HCT116 (cell line): ENCODE data around the gene CYB561D1. TPM values are rescaled to one million over a fixed set of nuclear protein-coding genes. Genes with fewer than 3 reads are reported as not detected.

Experiments
- ATAC-seq: fragments of 200-7000 bp; cut with Tn5 transposase; 2 replicates; pipeline ENCODE4 v1.9.1; 2020; ENCODE audit warnings: mild to moderate bottlenecking, moderate library complexity
- BruUV-seq: library from RNA; stranded (reverse); fragments of 400-500 nt; replicated peaks from 2 replicates; lab custom pipeline; 2021; lab: Mats Ljungman, UMichigan
- CTCF ChIA-PET: fragments of 300-600 bp; sonication (Branson Sonifier 250); formaldehyde crosslinking; loops from one replicate; lab custom pipeline; 2021; ENCODE audit warnings: antibody characterized with exemption; lab: Charles Lee
- POLR2A ChIA-PET: fragments of 300-600, 350-600 bp; sonication (Branson Sonifier 250); formaldehyde crosslinking; loops from one replicate; lab custom pipeline; 2021; ENCODE audit warnings: antibody characterized with exemption; lab: Charles Lee
- RAD21 ChIA-PET, 2 experiments: fragments of 300-600 bp; sonication (Branson Sonifier 250); formaldehyde crosslinking; loops; one replicate each; lab custom pipeline; 2023; ENCODE audit warnings: low total read pairs in 2 of 2; ENCODE audit not compliant: uncharacterized antibody in 2 of 2, unreplicated experiment in 2 of 2, low non-redundant PET in 1 of 2; lab: Charles Lee
- DNase-seq: peaks from one replicate; pipeline ENCODE4 v3.0.0-alpha.2; 2010; ENCODE audit warnings: low read depth, low spot score
- H2AFZ ChIP-seq: fragments of 200-600 bp; shearing (Covaris generic), sonication (generic); 2 replicates; pipeline ENCODE4 v1.6.1; 2017; ENCODE audit warnings: low read depth, mixed run types, mixed read lengths, antibody characterized with exemption, low read length; ENCODE audit not compliant: poor library complexity, severe bottlenecking
- H3K27ac ChIP-seq: 2 replicates; pipeline ENCODE4 v1.5.1; 2012; ENCODE audit warnings: low read depth, low read length
- H3K27me3 ChIP-seq: fragments of 200-600 bp; sonication (generic); 2 replicates; pipeline ENCODE4 v1.6.1; 2016; ENCODE audit warnings: mixed run types, low read length, mixed read lengths; ENCODE audit not compliant: insufficient read depth
- H3K36me3 ChIP-seq, 2 experiments: fragments of 200-500 bp in 1 of 2; fragments of 200-600 bp in 1 of 2; sonication (Bioruptor generic) in 1 of 2; sonication (generic) in 1 of 2; 2 replicates each; pipeline versions ENCODE4 v1.5.1 to v1.6.1; 2014 to 2016; ENCODE audit warnings: low read length in 2 of 2, inconsistent platforms in 1 of 2, mixed read lengths in 1 of 2, mixed run types in 1 of 2; ENCODE audit not compliant: insufficient read depth in 2 of 2, control insufficient read depth in 1 of 2
- H3K4me1 ChIP-seq, 2 experiments: fragments of 200-600 bp in 1 of 2; sonication (generic) in 1 of 2; 2 replicates each; pipeline versions ENCODE4 v1.5.1 to v1.6.1; 2012 to 2017; ENCODE audit warnings: low read length in 2 of 2, inconsistent platforms in 1 of 2, mild to moderate bottlenecking in 1 of 2, mixed read lengths in 1 of 2, mixed run types in 1 of 2, moderate library complexity in 1 of 2; ENCODE audit not compliant: insufficient read depth in 2 of 2, control insufficient read depth in 1 of 2
- H3K4me2 ChIP-seq: fragments of 200-600 bp; sonication (generic); 2 replicates; pipeline ENCODE4 v1.6.1; 2017; ENCODE audit warnings: mixed run types, low read length, mixed read lengths
- H3K4me3 ChIP-seq, 2 experiments: fragments of 200-600 bp in 1 of 2; sonication (generic) in 1 of 2; replicated peaks in 1 of 2; 2 replicates each; pipeline ENCODE4 v1.5.1; 2011 to 2016; ENCODE audit warnings: low read length in 2 of 2, control low read depth in 1 of 2, low read depth in 1 of 2, mild to moderate bottlenecking in 1 of 2, mixed read lengths in 1 of 2, mixed run types in 1 of 2
- H3K79me2 ChIP-seq: fragments of 200-600 bp; sonication (generic); 2 replicates; pipeline ENCODE4 v1.6.1; 2017; ENCODE audit warnings: mild to moderate bottlenecking, mixed run types, low read length, moderate library complexity, mixed read lengths; ENCODE audit not compliant: insufficient read depth
- H3K9ac ChIP-seq: fragments of 200-600 bp; sonication (generic); 2 replicates; pipeline ENCODE4 v1.6.1; 2016; ENCODE audit warnings: low read length, mixed read lengths
- H3K9me2 ChIP-seq: fragments of 200-600 bp; sonication (generic), shearing (Covaris generic); 2 replicates; pipeline ENCODE4 v1.6.1; 2017; ENCODE audit warnings: mixed run types, mild to moderate bottlenecking, moderate library complexity; ENCODE audit not compliant: insufficient read depth
- H3K9me3 ChIP-seq, 2 experiments: fragments of 200-500 bp in 1 of 2; fragments of 200-600 bp in 1 of 2; sonication (Bioruptor generic) in 1 of 2; sonication (generic) in 1 of 2; 2 replicates each; pipeline ENCODE4 v1.6.1; 2014 to 2017; ENCODE audit warnings: low read length in 2 of 2, mixed read lengths in 2 of 2, inconsistent platforms in 1 of 2, low read depth in 1 of 2, mild to moderate bottlenecking in 1 of 2, mixed run types in 1 of 2, moderate library complexity in 1 of 2; ENCODE audit not compliant: control insufficient read depth in 1 of 2, insufficient read depth in 1 of 2
- H4K20me1 ChIP-seq: fragments of 200-600 bp; sonication (generic), shearing (Covaris generic); 2 replicates; pipeline ENCODE4 v1.6.1; 2017; ENCODE audit warnings: mixed run types, mild to moderate bottlenecking, moderate library complexity; ENCODE audit not compliant: insufficient read depth
- CBX3 ChIP-seq: IDR thresholded peaks from 2 replicates; pipeline ENCODE4 v1.6.1; 2012; ENCODE audit warnings: low read depth
- EGR1 ChIP-seq: IDR thresholded peaks from 2 replicates; pipeline ENCODE4 v1.6.1; 2012; ENCODE audit warnings: low read depth
- ELF1 ChIP-seq: IDR thresholded peaks from 2 replicates; pipeline ENCODE4 v1.6.1; 2012; ENCODE audit warnings: low read depth, borderline replicate concordance
- FOSL1 ChIP-seq: IDR thresholded peaks from 2 replicates; pipeline ENCODE4 v1.6.1; 2012; ENCODE audit warnings: low read depth
- JUND ChIP-seq: IDR thresholded peaks from 2 replicates; pipeline ENCODE4 v1.6.1; 2012
- POLR2A ChIP-seq: IDR thresholded peaks from 2 replicates; pipeline ENCODE4 v1.7.0; 2011; ENCODE audit warnings: borderline replicate concordance; ENCODE audit not compliant: insufficient read depth, insufficient read length; ENCODE audit errors: extremely low read depth
- POLR2AphosphoS5 ChIP-seq: IDR thresholded peaks from 2 replicates; pipeline ENCODE4 v1.6.1; 2011; ENCODE audit warnings: mild to moderate bottlenecking, low read depth, low read length, moderate library complexity
- RAD21 ChIP-seq: IDR thresholded peaks from 2 replicates; pipeline ENCODE4 v1.6.1; 2012; ENCODE audit warnings: low read depth, mild to moderate bottlenecking
- SP1 ChIP-seq: IDR thresholded peaks from 2 replicates; pipeline ENCODE4 v1.6.1; 2012; ENCODE audit warnings: low read depth
- SRF ChIP-seq: IDR thresholded peaks from 2 replicates; pipeline ENCODE4 v1.6.1; 2012; ENCODE audit warnings: low read depth
- TCF7L2 ChIP-seq: IDR thresholded peaks from 2 replicates; pipeline ENCODE4 v1.7.0; 2011; ENCODE audit warnings: borderline replicate concordance, inconsistent platforms; ENCODE audit not compliant: insufficient read depth, insufficient read length; ENCODE audit errors: extremely low read depth
- YY1 ChIP-seq: IDR thresholded peaks from 2 replicates; pipeline ENCODE4 v1.6.1; 2011; ENCODE audit warnings: low read length, low read depth, moderate library complexity, mild to moderate bottlenecking; ENCODE audit not compliant: insufficient replicate concordance; ENCODE audit errors: extremely low read depth
- ZFX ChIP-seq: fragments of 450-650 bp; IDR thresholded peaks from 2 replicates; pipeline ENCODE4 v1.6.1; 2017
- ZNF274 ChIP-seq: fragments of 200-500 bp; sonication (Bioruptor generic); IDR thresholded peaks from 2 replicates; pipeline ENCODE4 v1.6.1; 2014; ENCODE audit warnings: mild to moderate bottlenecking, low read depth, low read length, inconsistent platforms
- intact Hi-C: fragments of 100-400 bp; cut with micrococcal nuclease; formaldehyde crosslinking; loops from 2 replicates; pipeline ENCODE4 v1.10.0; 2022
- total RNA-seq: library from RNA; stranded (reverse); gene quantifications from one replicate; pipeline ENCODE4 v1.2.1, GENCODE V29; 2021; ENCODE audit not compliant: unreplicated experiment
- TF ChIP-seq, protein P1 (sequence below): IDR thresholded peaks from 2 replicates; pipeline ENCODE4 v1.6.1; 2012
- TF ChIP-seq, protein P2 (sequence below): IDR thresholded peaks from 2 replicates; pipeline ENCODE4 v1.6.1; 2012; ENCODE audit warnings: low read depth
- TF ChIP-seq, protein P3 (sequence below), 3 experiments: fragments of 200-600 bp in 1 of 3; sonication (generic) in 1 of 3; IDR thresholded peaks in 2 of 3; conservative IDR thresholded peaks in 1 of 3; 2 replicates each; pipeline ENCODE4 v1.5.1; 2012 to 2017; ENCODE audit warnings: low read depth in 2 of 3, low read length in 2 of 3, antibody characterized with exemption in 1 of 3, borderline replicate concordance in 1 of 3, control low read depth in 1 of 3, mild to moderate bottlenecking in 1 of 3, mixed read lengths in 1 of 3, mixed run types in 1 of 3, moderate library complexity in 1 of 3; ENCODE audit not compliant: insufficient read depth in 1 of 3
- TF ChIP-seq, protein P4 (sequence below): IDR thresholded peaks from 2 replicates; pipeline ENCODE4 v1.6.1; 2011; ENCODE audit warnings: mild to moderate bottlenecking, low read length, moderate library complexity; ENCODE audit not compliant: insufficient replicate concordance; ENCODE audit errors: extremely low read depth
- TF ChIP-seq, protein P5 (sequence below): IDR thresholded peaks from 2 replicates; pipeline ENCODE4 v1.6.1; 2012

Gene CYB561D1
- total RNA-seq, 1 experiment from 2014 or later = 5.9 TPM

DNA sequence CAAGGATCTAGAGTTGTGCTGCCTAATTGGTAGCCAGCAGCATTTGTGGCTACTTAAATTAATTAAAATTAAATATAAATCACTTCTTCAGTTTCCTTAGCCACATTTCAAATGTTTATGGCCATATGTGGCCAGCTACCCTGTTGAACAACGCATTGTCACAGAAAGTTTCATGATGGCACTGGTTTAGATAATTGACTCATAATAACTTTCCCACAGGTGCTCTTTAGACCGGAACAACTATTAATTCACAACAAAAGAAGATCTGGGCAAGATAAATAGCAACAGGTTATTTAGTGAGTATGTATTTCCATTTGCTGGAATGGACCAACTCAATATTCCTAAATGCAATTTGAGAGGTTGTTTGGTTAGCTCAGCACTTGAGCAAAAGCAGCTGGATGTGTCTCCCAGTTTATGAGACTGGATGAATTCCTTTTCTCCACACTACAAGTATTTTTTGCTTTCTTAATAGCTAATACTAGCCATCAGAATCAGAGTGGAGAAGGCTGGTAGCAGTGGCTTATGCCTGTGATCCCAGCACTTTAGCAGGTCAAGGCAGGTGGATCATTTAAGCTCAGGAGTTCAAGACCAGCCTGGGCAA is 19.3 kb downstream of the CYB561D1 start:
- POLR2A ChIA-PET = interaction anchor here (0.7 kb wide), 1 partner anchor 19 kb away, joined by 4 read pairs; the partner anchor contains the start of gene CYB561D1
- RAD21 ChIA-PET = no interaction called here
- no peak overlapping the region for H3K4me3 ChIP-seq
- peaks cover 7% of the 10 kb centered on the region; the same call in 1 of the 2 replicates for H3K27me3 ChIP-seq
- TF ChIP-seq, protein P1, sequence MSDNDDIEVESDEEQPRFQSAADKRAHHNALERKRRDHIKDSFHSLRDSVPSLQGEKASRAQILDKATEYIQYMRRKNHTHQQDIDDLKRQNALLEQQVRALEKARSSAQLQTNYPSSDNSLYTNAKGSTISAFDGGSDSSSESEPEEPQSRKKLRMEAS = no peak
- TF ChIP-seq ZFX = no peak
- TF ChIP-seq EGR1 = no peak
- TF ChIP-seq FOSL1 = no peak
- no peak for TF ChIP-seq POLR2AphosphoS5
- TF ChIP-seq ELF1 = no peak
- no peak for TF ChIP-seq RAD21
- no peak for TF ChIP-seq SRF
- TF ChIP-seq TCF7L2 = no peak
- TF ChIP-seq, protein P2, sequence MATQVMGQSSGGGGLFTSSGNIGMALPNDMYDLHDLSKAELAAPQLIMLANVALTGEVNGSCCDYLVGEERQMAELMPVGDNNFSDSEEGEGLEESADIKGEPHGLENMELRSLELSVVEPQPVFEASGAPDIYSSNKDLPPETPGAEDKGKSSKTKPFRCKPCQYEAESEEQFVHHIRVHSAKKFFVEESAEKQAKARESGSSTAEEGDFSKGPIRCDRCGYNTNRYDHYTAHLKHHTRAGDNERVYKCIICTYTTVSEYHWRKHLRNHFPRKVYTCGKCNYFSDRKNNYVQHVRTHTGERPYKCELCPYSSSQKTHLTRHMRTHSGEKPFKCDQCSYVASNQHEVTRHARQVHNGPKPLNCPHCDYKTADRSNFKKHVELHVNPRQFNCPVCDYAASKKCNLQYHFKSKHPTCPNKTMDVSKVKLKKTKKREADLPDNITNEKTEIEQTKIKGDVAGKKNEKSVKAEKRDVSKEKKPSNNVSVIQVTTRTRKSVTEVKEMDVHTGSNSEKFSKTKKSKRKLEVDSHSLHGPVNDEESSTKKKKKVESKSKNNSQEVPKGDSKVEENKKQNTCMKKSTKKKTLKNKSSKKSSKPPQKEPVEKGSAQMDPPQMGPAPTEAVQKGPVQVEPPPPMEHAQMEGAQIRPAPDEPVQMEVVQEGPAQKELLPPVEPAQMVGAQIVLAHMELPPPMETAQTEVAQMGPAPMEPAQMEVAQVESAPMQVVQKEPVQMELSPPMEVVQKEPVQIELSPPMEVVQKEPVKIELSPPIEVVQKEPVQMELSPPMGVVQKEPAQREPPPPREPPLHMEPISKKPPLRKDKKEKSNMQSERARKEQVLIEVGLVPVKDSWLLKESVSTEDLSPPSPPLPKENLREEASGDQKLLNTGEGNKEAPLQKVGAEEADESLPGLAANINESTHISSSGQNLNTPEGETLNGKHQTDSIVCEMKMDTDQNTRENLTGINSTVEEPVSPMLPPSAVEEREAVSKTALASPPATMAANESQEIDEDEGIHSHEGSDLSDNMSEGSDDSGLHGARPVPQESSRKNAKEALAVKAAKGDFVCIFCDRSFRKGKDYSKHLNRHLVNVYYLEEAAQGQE = no peak
- TF ChIP-seq SP1 = no peak
- TF ChIP-seq, protein P3, sequence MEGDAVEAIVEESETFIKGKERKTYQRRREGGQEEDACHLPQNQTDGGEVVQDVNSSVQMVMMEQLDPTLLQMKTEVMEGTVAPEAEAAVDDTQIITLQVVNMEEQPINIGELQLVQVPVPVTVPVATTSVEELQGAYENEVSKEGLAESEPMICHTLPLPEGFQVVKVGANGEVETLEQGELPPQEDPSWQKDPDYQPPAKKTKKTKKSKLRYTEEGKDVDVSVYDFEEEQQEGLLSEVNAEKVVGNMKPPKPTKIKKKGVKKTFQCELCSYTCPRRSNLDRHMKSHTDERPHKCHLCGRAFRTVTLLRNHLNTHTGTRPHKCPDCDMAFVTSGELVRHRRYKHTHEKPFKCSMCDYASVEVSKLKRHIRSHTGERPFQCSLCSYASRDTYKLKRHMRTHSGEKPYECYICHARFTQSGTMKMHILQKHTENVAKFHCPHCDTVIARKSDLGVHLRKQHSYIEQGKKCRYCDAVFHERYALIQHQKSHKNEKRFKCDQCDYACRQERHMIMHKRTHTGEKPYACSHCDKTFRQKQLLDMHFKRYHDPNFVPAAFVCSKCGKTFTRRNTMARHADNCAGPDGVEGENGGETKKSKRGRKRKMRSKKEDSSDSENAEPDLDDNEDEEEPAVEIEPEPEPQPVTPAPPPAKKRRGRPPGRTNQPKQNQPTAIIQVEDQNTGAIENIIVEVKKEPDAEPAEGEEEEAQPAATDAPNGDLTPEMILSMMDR (IDR thresholded peaks at IDR 0.05 in 2 of 3, conservative IDR thresholded peaks at IDR 0.05 in 1 of 3; ENCODE audit: borderline replicate concordance in 1 of 3, insufficient read depth in 1 of 3, low read depth in 2 of 3, low read length in 2 of 3) = no peak
- no peak for TF ChIP-seq YY1
- TF ChIP-seq CBX3 = no peak
- TF ChIP-seq, protein P4, sequence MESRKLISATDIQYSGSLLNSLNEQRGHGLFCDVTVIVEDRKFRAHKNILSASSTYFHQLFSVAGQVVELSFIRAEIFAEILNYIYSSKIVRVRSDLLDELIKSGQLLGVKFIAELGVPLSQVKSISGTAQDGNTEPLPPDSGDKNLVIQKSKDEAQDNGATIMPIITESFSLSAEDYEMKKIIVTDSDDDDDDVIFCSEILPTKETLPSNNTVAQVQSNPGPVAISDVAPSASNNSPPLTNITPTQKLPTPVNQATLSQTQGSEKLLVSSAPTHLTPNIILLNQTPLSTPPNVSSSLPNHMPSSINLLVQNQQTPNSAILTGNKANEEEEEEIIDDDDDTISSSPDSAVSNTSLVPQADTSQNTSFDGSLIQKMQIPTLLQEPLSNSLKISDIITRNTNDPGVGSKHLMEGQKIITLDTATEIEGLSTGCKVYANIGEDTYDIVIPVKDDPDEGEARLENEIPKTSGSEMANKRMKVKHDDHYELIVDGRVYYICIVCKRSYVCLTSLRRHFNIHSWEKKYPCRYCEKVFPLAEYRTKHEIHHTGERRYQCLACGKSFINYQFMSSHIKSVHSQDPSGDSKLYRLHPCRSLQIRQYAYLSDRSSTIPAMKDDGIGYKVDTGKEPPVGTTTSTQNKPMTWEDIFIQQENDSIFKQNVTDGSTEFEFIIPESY = no peak
- no peak for TF ChIP-seq POLR2A
- no peak for TF ChIP-seq JUND
- no peak for TF ChIP-seq ZNF274
- TF ChIP-seq, protein P5, sequence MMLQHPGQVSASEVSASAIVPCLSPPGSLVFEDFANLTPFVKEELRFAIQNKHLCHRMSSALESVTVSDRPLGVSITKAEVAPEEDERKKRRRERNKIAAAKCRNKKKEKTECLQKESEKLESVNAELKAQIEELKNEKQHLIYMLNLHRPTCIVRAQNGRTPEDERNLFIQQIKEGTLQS = no peak
- no peaks in the 10 kb centered on the region for H3K79me2 ChIP-seq
- no TSS peak for BruUV-seq
- H3K36me3 ChIP-seq = no peaks in the 10 kb centered on the region
- no peak for ATAC-seq
- no peak overlapping the region for H3K9ac ChIP-seq
- H3K4me2 ChIP-seq = no peak overlapping the region
- peaks cover 6 to 12% of the 10 kb centered on the region in 2 experiments; a peak in 3 of 4 replicates for H3K4me1 ChIP-seq
- no peak overlapping the region for H2AFZ ChIP-seq
- intact Hi-C loops = no loop called here
- H3K9me3 ChIP-seq = no peaks in the 10 kb centered on the region
- H3K27ac ChIP-seq = no peak overlapping the region
- no peaks in the 10 kb centered on the region for H3K9me2 ChIP-seq
- no peaks in the 10 kb centered on the region for H4K20me1 ChIP-seq
- CTCF ChIA-PET = interaction anchor here (0.9 to 1.1 kb wide), 2 partner anchors 9 to 19 kb away, joined by 3 to 4 read pairs; no protein-coding TSS in a partner anchor
- no peak for DNase-seq
